Neural cell (in vitro differentiated cells): ENCODE measurements around the gene FRMD4A. TPM values are rescaled to one million over a fixed set of nuclear protein-coding genes. Genes with fewer than 3 reads are reported as not detected.

Experiments
- H2AFZ ChIP-seq: fragments of 200-600, 300-800 bp; sonication (generic), shearing (Covaris generic); 2 replicates; pipeline ENCODE4 v1.6.0; 2014; ENCODE audit warnings: low read depth, mild to moderate bottlenecking, antibody characterized with exemption, low read length, moderate library complexity
- H3F3A ChIP-seq: fragments of 200-600 bp; shearing (Covaris generic); 2 replicates; pipeline ENCODE4 v1.6.1; 2016; ENCODE audit warnings: mild to moderate bottlenecking, moderate library complexity, mixed read lengths, antibody characterized with exemption, low read length; ENCODE audit not compliant: insufficient read depth, poor library complexity, severe bottlenecking
- H3K27ac ChIP-seq: fragments of 200-600, 300-800 bp; sonication (generic), shearing (Covaris generic); 2 replicates; pipeline ENCODE4 v1.5.1; 2014; ENCODE audit warnings: mild to moderate bottlenecking, low read length, moderate library complexity
- H3K27me3 ChIP-seq: fragments of 300-800, 200-600 bp; sonication (generic), shearing (Covaris generic); 2 replicates; pipeline ENCODE4 v1.6.0; 2014; ENCODE audit warnings: mild to moderate bottlenecking, low read depth, low read length, moderate library complexity; ENCODE audit not compliant: insufficient read depth
- H3K36me3 ChIP-seq: fragments of 300-800, 200-600 bp; sonication (generic), shearing (Covaris generic); 2 replicates; pipeline ENCODE4 v1.5.1; 2014; ENCODE audit warnings: mild to moderate bottlenecking, antibody characterized with exemption, low read length, moderate library complexity; ENCODE audit not compliant: insufficient read depth
- H3K4me2 ChIP-seq: fragments of 300-800, 200-600 bp; sonication (generic), shearing (Covaris generic); 2 replicates; pipeline ENCODE4 v1.6.0; 2014; ENCODE audit warnings: mild to moderate bottlenecking, low read length
- H3K4me3 ChIP-seq: fragments of 300-800, 200-600 bp; sonication (generic), shearing (Covaris generic); 2 replicates; pipeline ENCODE4 v1.5.1; 2014; ENCODE audit warnings: mild to moderate bottlenecking, low read length, moderate library complexity
- H3K79me2 ChIP-seq: fragments of 200-600 bp; shearing (Covaris generic); replicated peaks from 2 replicates; pipeline ENCODE4 v1.6.0; 2014; ENCODE audit warnings: mild to moderate bottlenecking, low read length, moderate library complexity; ENCODE audit not compliant: insufficient read depth
- H3K9ac ChIP-seq: fragments of 300-800, 200-600 bp; sonication (generic), shearing (Covaris generic); 2 replicates; pipeline ENCODE4 v1.6.1; 2016; ENCODE audit warnings: mild to moderate bottlenecking, low read length, mixed read lengths
- H3K9me2 ChIP-seq: fragments of 200-600 bp; shearing (Covaris generic); 2 replicates; pipeline ENCODE4 v1.6.1; 2016; ENCODE audit warnings: mild to moderate bottlenecking, low read length, mixed read lengths; ENCODE audit not compliant: insufficient read depth
- H3K9me3 ChIP-seq: fragments of 200-600, 300-800 bp; sonication (generic), shearing (Covaris generic); 2 replicates; pipeline ENCODE4 v1.6.1; 2016; ENCODE audit warnings: mild to moderate bottlenecking, mixed run types, low read length, moderate library complexity, mixed read lengths
- H4K20me1 ChIP-seq: fragments of 200-600 bp; shearing (Covaris generic); 2 replicates; pipeline ENCODE4 v1.6.1; 2016; ENCODE audit warnings: mild to moderate bottlenecking, mixed run types; ENCODE audit not compliant: insufficient read depth
- EP300 ChIP-seq: fragments of 450-650 bp; conservative IDR thresholded peaks from 2 replicates; pipeline ENCODE4 v1.6.1; 2014; ENCODE audit warnings: antibody characterized with exemption, mild to moderate bottlenecking, moderate library complexity; ENCODE audit not compliant: poor library complexity, severe bottlenecking
- EZH2 ChIP-seq: fragments of 200-600, 300-800 bp; shearing (Covaris generic), sonication (generic); IDR thresholded peaks from 2 replicates; pipeline ENCODE4 v1.6.1; 2014; ENCODE audit warnings: antibody characterized with exemption, low read length, borderline replicate concordance, mild to moderate bottlenecking; ENCODE audit not compliant: insufficient read depth, poor library complexity, severe bottlenecking
- MXI1 ChIP-seq: fragments of 450-650 bp; conservative IDR thresholded peaks from 2 replicates; pipeline ENCODE4 v1.6.1; 2014; ENCODE audit warnings: antibody characterized with exemption, mild to moderate bottlenecking; ENCODE audit not compliant: poor library complexity, severe bottlenecking
- POLR2AphosphoS5 ChIP-seq: IDR thresholded peaks from 2 replicates; pipeline ENCODE4 v1.6.1; 2012
- RAD21 ChIP-seq: fragments of 450-650 bp; conservative IDR thresholded peaks from 2 replicates; pipeline ENCODE4 v1.6.1; 2014; ENCODE audit warnings: antibody characterized with exemption, mild to moderate bottlenecking, moderate library complexity
- SMC3 ChIP-seq: fragments of 450-650 bp; conservative IDR thresholded peaks from 2 replicates; pipeline ENCODE4 v1.6.1; 2014; ENCODE audit warnings: antibody characterized with exemption, mild to moderate bottlenecking, moderate library complexity; ENCODE audit not compliant: poor library complexity
- TAF1 ChIP-seq: IDR thresholded peaks from 2 replicates; pipeline ENCODE4 v1.6.1; 2012; ENCODE audit warnings: low read depth
- polyA plus RNA-seq: library from polyadenylated mRNA; depleted of rRNA; stranded (reverse); fragments of >200 nt; gene quantifications from 2 replicates; pipeline ENCODE4 v1.2.3, GENCODE V29; 2014
- TF ChIP-seq, protein P1 (sequence below): fragments of 450-650 bp; IDR thresholded peaks from 2 replicates; pipeline ENCODE4 v1.5.1; 2014; ENCODE audit warnings: antibody characterized with exemption, mild to moderate bottlenecking, moderate library complexity; ENCODE audit not compliant: poor library complexity, severe bottlenecking
- TF ChIP-seq, protein P2 (sequence below): IDR thresholded peaks from 2 replicates; pipeline ENCODE4 v1.6.1; 2012; ENCODE audit warnings: borderline replicate concordance

FRMD4A gene
- polyA plus RNA-seq, 1 donor from 2014 or later: 36.5 TPM

DNA sequence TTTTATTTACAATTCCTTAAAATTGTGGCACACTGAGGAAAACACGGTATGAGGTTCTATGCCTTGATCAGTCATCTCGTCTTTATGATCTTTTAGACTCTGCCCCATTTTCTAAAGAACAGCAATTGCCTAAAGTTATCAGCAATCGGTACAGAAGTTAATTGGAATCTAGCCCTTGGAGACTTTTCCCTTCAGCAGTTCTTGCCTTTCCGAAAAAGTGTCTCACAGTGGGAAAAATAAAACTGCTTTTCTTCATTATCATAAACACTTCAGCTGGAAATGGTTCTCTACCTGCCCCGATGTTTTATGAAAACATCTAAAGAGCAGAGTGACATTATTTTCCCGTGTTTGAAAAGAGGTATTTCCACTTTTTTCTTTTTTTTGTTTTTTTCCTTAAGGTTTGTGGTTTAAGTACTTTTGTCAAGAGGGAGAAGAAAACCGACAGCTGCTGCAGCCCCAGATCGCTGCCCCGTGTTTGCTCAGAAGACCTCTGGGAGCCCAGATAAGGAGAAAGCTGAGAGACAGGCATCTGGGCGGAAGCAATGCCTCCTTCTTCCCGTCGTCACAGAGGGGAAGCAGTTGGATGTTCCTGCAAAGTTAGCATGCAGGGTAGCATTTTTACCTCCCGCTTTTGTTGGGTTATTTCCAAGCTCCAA is 149.7 kb downstream of the FRMD4A start:
- H3K4me2 ChIP-seq: no peak overlapping the region
- no peaks in the 10 kb centered on the region for H3K9me3 ChIP-seq
- no peak overlapping the region for H2AFZ ChIP-seq
- H3F3A ChIP-seq: no peaks in the 10 kb centered on the region
- TF ChIP-seq MXI1: no peak
- no peak for TF ChIP-seq EZH2
- H3K9me2 ChIP-seq: no peaks in the 10 kb centered on the region
- H3K36me3 ChIP-seq: no peaks in the 10 kb centered on the region
- no peak overlapping the region for H3K27ac ChIP-seq
- no peaks in the 10 kb centered on the region for H3K79me2 ChIP-seq
- no peak overlapping the region for H3K9ac ChIP-seq
- H3K27me3 ChIP-seq: no peaks in the 10 kb centered on the region
- H3K4me3 ChIP-seq: no peak overlapping the region
- H4K20me1 ChIP-seq: no peaks in the 10 kb centered on the region

DNA sequence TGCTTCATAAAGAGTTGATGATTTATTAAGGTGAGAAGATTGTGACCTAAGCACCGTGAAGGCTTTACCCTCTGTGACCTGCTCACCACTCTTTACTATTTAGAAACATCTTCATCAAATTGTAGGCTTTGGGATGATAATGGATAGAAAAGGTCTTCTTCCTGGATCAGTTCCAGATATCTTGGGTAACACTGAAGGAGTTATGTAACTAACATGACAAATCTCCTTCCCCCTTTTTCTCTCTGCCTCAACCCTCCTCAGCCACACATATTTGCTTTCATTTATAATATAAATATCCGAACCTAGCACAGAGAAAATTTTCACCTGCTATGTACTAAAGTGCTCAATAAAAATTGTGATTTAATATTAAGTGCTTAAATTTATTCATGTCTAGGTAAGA is 151.5 kb downstream of the FRMD4A start:
- Histone ChIP-seq H2AFZ (no peak overlapping the region), H3K4me2 (no peak overlapping the region), H3K79me2 (no peaks in the 10 kb centered on the region), H3K9me2 (no peaks in the 10 kb centered on the region), H3K9ac (no peak overlapping the region), H4K20me1 (no peaks in the 10 kb centered on the region), H3F3A (no peaks in the 10 kb centered on the region), H3K27me3 (no peaks in the 10 kb centered on the region), H3K27ac (no peak overlapping the region), H3K36me3 (no peaks in the 10 kb centered on the region), H3K4me3 (no peak overlapping the region), H3K9me3 (no peaks in the 10 kb centered on the region)
- TF ChIP-seq SMC3 (no peak), EP300 (no peak), TAF1 (no peak), MXI1 (no peak), POLR2AphosphoS5 (no peak), RAD21 (no peak), EZH2 (no peak)
- TF ChIP-seq, protein P1, sequence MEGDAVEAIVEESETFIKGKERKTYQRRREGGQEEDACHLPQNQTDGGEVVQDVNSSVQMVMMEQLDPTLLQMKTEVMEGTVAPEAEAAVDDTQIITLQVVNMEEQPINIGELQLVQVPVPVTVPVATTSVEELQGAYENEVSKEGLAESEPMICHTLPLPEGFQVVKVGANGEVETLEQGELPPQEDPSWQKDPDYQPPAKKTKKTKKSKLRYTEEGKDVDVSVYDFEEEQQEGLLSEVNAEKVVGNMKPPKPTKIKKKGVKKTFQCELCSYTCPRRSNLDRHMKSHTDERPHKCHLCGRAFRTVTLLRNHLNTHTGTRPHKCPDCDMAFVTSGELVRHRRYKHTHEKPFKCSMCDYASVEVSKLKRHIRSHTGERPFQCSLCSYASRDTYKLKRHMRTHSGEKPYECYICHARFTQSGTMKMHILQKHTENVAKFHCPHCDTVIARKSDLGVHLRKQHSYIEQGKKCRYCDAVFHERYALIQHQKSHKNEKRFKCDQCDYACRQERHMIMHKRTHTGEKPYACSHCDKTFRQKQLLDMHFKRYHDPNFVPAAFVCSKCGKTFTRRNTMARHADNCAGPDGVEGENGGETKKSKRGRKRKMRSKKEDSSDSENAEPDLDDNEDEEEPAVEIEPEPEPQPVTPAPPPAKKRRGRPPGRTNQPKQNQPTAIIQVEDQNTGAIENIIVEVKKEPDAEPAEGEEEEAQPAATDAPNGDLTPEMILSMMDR: no peak
- TF ChIP-seq, protein P2, sequence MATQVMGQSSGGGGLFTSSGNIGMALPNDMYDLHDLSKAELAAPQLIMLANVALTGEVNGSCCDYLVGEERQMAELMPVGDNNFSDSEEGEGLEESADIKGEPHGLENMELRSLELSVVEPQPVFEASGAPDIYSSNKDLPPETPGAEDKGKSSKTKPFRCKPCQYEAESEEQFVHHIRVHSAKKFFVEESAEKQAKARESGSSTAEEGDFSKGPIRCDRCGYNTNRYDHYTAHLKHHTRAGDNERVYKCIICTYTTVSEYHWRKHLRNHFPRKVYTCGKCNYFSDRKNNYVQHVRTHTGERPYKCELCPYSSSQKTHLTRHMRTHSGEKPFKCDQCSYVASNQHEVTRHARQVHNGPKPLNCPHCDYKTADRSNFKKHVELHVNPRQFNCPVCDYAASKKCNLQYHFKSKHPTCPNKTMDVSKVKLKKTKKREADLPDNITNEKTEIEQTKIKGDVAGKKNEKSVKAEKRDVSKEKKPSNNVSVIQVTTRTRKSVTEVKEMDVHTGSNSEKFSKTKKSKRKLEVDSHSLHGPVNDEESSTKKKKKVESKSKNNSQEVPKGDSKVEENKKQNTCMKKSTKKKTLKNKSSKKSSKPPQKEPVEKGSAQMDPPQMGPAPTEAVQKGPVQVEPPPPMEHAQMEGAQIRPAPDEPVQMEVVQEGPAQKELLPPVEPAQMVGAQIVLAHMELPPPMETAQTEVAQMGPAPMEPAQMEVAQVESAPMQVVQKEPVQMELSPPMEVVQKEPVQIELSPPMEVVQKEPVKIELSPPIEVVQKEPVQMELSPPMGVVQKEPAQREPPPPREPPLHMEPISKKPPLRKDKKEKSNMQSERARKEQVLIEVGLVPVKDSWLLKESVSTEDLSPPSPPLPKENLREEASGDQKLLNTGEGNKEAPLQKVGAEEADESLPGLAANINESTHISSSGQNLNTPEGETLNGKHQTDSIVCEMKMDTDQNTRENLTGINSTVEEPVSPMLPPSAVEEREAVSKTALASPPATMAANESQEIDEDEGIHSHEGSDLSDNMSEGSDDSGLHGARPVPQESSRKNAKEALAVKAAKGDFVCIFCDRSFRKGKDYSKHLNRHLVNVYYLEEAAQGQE: no peak
